Measurements from ENCODE around the gene POU2F2.

- no peak for TF ChIP-seq EZH2 (IDR thresholded peaks at IDR 0.05; ENCODE audit: low read depth)
- no peak for TF ChIP-seq CTCF (conservative IDR thresholded peaks at IDR 0.05)
Measured at GRCh38 chr19:42064432-42064831, 67.8 kb downstream of the POU2F2 start.
